GM12865 (cell line): ENCODE results near the gene ERBB4.

ENCODE experiments used
- DNase-seq: peaks from one replicate; pipeline ENCODE4 v3.0.0; 2010; ENCODE audit warnings: low read depth
- H3K4me3 ChIP-seq: 2 replicates; pipeline ENCODE4 v1.5.1; 2011; ENCODE audit warnings: mild to moderate bottlenecking, low read depth, low read length, control low read depth
- CTCF ChIP-seq: IDR thresholded peaks from 2 replicates; pipeline ENCODE4 v1.5.1; 2011; ENCODE audit warnings: low read length, control low read depth, low read depth, inconsistent platforms; ENCODE audit not compliant: insufficient read depth; ENCODE audit errors: missing control alignments

The ERBB4 gene

GRCh38 chr2:212289301-212289700, 249.3 kb downstream of the ERBB4 start:
- H3K4me3 ChIP-seq, result no peak overlapping the region
- TF ChIP-seq CTCF, result no peak
- DNase-seq, result no peak

GRCh38 chr2:212288308-212288707, 250.3 kb downstream of the ERBB4 start:
- no peak overlapping the region for H3K4me3 ChIP-seq
- no peak for DNase-seq
- TF ChIP-seq CTCF, result no peak

- DNase-seq, result no peak
- H3K4me3 ChIP-seq, result no peak overlapping the region
- no peak for TF ChIP-seq CTCF
These were observed 254.4 kb downstream of the ERBB4 start for GRCh38 chr2:212284166-212284565.

GRCh38 chr2:212282671-212283261, 255.8 kb downstream of the ERBB4 start:
- no peak for TF ChIP-seq CTCF
- DNase-seq, result no peak
- H3K4me3 ChIP-seq, result no peak overlapping the region

DNA sequence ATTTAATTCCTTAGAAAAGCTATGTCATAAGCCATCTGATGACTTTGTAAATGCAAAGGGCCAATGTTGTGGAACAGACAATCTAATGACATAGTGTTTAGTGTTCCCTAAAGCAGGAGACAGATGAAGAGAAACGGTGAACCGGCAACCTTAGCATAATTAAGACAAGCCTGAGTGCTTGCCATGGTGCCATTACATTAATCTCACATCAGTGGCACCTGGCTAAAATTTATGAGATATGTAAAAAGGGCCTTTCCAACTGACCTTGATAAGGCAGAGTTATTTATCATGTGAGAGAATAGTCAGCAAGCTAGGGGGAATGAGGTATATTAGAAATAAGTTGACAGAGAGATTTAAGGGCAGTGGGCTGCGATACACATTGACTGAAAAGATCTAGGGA, 261.8 kb downstream of the ERBB4 start:
- TF ChIP-seq CTCF, result no peak
- DNase-seq, result no peak
- no peak overlapping the region for H3K4me3 ChIP-seq

DNA sequence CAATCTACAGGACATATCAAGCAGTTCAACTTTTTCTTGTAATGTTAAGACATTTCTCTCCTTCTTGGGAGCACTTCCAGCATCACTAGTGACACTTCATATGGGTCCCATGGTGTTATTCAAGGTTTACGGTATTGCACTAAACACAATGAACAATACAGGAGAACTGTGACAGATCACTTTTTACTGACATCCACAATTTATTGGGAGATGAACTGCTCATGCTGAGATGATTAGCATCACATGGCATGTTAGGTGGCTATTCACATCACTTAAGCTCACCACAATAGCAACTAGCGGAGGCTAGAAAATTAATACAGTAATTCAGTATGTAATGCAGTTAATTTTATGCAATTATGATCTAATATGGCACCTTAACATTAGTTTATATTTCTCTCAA, 264.4 kb downstream of the ERBB4 start:
- no peak for DNase-seq
- no peak overlapping the region for H3K4me3 ChIP-seq
- TF ChIP-seq CTCF, result no peak

- TF ChIP-seq CTCF, result no peak
- no peak for DNase-seq
- H3K4me3 ChIP-seq, result no peak overlapping the region
These were observed 267.0 kb downstream of the ERBB4 start for GRCh38 chr2:212271583-212271982.
